SU-DHL-6 (cell line): ENCODE measurements around the gene WDR59.

ENCODE experiments used
- CTCF ChIP-seq: fragments of 200-600 bp; sonication (generic); IDR thresholded peaks from one replicate; pipeline ENCODE4 v1.5.1; 2017; ENCODE audit warnings: antibody characterized with exemption, mild to moderate bottlenecking, low read length, moderate library complexity; ENCODE audit not compliant: insufficient read depth, poor library complexity, severe bottlenecking
- EZH2phosphoT487 ChIP-seq: fragments of 200-600 bp; sonication (generic), shearing (Covaris generic); conservative IDR thresholded peaks from 2 replicates; pipeline ENCODE4 v1.6.1; 2018; ENCODE audit warnings: mild to moderate bottlenecking, antibody characterized with exemption, low read length, moderate library complexity, mixed read lengths

- no peak for TF ChIP-seq CTCF
- TF ChIP-seq EZH2phosphoT487, result no peak
Measured at GRCh38 chr16:74975591-74975990, 9.3 kb downstream of the WDR59 start.
